Heart left ventricle (tissue), 13 donors: Measurements from ENCODE around the gene OBI1.

ENCODE experiments used
- CTCF ChIP-seq, 12 donors: fragments of 200-600 bp; sonication (generic) in 4 of 12; IDR thresholded peaks; one replicate each; pipeline versions ENCODE4 v1.5.0 to v1.8.0; 2018 to 2022; ENCODE audit warnings: antibody characterized with exemption in 12 of 12, mild to moderate bottlenecking in 5 of 12
- POLR2A ChIP-seq, 2 donors: fragments of 450-650 bp; IDR thresholded peaks; one replicate each; pipeline ENCODE4 v1.6.1; 2017; ENCODE audit warnings: antibody characterized with exemption in 2 of 2, mild to moderate bottlenecking in 2 of 2, moderate library complexity in 2 of 2
- donor health status: ischemic (EF 13 %, LVEDD 7.1; RV severe dilation, severe dysfunction).
- donor health status: DM: no; HTN: yes; CAD: no.
- donor health status: DM: no; HTN: no; CAD: no.
- donor health status: ischemic (EF 25% LVEDD 6.9; RV normal size, moderate dysfunction).
- donor health status: ischemic (EF 25% LVEDD 5.7; RV mildly dilated, moderate dysfunction).
- donor health status: ischemic (EF 35%, LVEDD 5.7; RV mildly dilated, moderate dysfunction).
- donor health status: nonischemic (EF 11% LVEDD 7.7; RV severe dilation, severe dysfunction).
- donor health status: DM: yes; HTN: yes; CAD: no.
- donor health status: PGD.
- donor health status: ischemic (EF 29% LVEDD 5.4; RV normal size, mild dysfunction).
- donor health status: nonischemic (EF 23%, LVEDD 6.1; RV moderate dilation, normal function).

- TF ChIP-seq CTCF (IDR thresholded peaks at IDR 0.05) (no peak), POLR2A (IDR thresholded peaks at IDR 0.05) (no peak)
Observed at GRCh38 chr13:78601874-78602560, 56.9 kb downstream of the OBI1 start.
